H1 (cell line): ENCODE measurements around the gene SLC25A36. TPM values are rescaled to one million over a fixed set of nuclear protein-coding genes. Genes with fewer than 3 reads are reported as not detected.

Experiments used
- CREB1 ChIP-seq: IDR thresholded peaks from 2 replicates; pipeline ENCODE4 v1.6.1; 2012; ENCODE audit warnings: inconsistent platforms
- E2F6 ChIP-seq: IDR thresholded peaks from 2 replicates; pipeline ENCODE4 v1.6.1; 2012; ENCODE audit warnings: inconsistent platforms
- EGR1 ChIP-seq: IDR thresholded peaks from 2 replicates; pipeline ENCODE4 v1.6.1; 2011; ENCODE audit warnings: low read depth, low read length, borderline replicate concordance
- HDAC2 ChIP-seq, 2 experiments: fragments of 300-600 bp in 1 of 2; sonication (generic) in 1 of 2; IDR thresholded peaks; 2 replicates each; pipeline ENCODE4 v1.6.1; 2011 to 2012; ENCODE audit warnings: low read depth in 2 of 2, low read length in 2 of 2, mild to moderate bottlenecking in 2 of 2, moderate library complexity in 2 of 2, borderline replicate concordance in 1 of 2, inconsistent platforms in 1 of 2
- JUND ChIP-seq: IDR thresholded peaks from 2 replicates; pipeline ENCODE4 v1.6.1; 2011; ENCODE audit warnings: mild to moderate bottlenecking, improper control_type of control experiment, low read length
- KDM1A ChIP-seq: fragments of 200-600, 300-600 bp; sonication (generic); IDR thresholded peaks from 2 replicates; pipeline ENCODE4 v1.7.1; 2016; ENCODE audit warnings: mild to moderate bottlenecking, low read length, borderline replicate concordance
- KDM4A ChIP-seq: IDR thresholded peaks from one replicate; pipeline ENCODE4 v1.7.1; 2012; ENCODE audit warnings: low read depth, mild to moderate bottlenecking, moderate library complexity, low read length, inconsistent platforms; ENCODE audit not compliant: severe bottlenecking
- MAFK ChIP-seq: IDR thresholded peaks from 2 replicates; pipeline ENCODE4 v1.6.1; 2012; ENCODE audit warnings: low read depth, mild to moderate bottlenecking, improper control_type of control experiment, low read length
- NANOG ChIP-seq: IDR thresholded peaks from 2 replicates; pipeline ENCODE4 v1.6.1; 2011; ENCODE audit warnings: low read length, low read depth, mild to moderate bottlenecking, inconsistent platforms; ENCODE audit not compliant: insufficient read depth, poor library complexity, severe bottlenecking
- NRF1 ChIP-seq: IDR thresholded peaks from 2 replicates; pipeline ENCODE4 v1.6.1; 2011; ENCODE audit warnings: mild to moderate bottlenecking, low read depth, low read length, improper control_type of control experiment
- RAD21 ChIP-seq, 2 experiments: IDR thresholded peaks in 1 of 2; conservative IDR thresholded peaks in 1 of 2; 2 replicates each; pipeline ENCODE4 v1.6.1; 2011; ENCODE audit warnings: low read depth in 2 of 2, low read length in 2 of 2, improper control_type of control experiment in 1 of 2, inconsistent platforms in 1 of 2, mild to moderate bottlenecking in 1 of 2, moderate library complexity in 1 of 2
- RXRA ChIP-seq: IDR thresholded peaks from 2 replicates; pipeline ENCODE4 v1.6.1; 2011; ENCODE audit warnings: low read depth, mild to moderate bottlenecking, low read length, moderate library complexity; ENCODE audit not compliant: insufficient read depth
- SIN3A ChIP-seq, 2 experiments: IDR thresholded peaks in 1 of 2; conservative IDR thresholded peaks in 1 of 2; 2 replicates each; pipeline ENCODE4 v1.6.1; 2011 to 2012; ENCODE audit warnings: low read length in 2 of 2, improper control_type of control experiment in 1 of 2, low read depth in 1 of 2, mild to moderate bottlenecking in 1 of 2
- SP4 ChIP-seq: IDR thresholded peaks from 2 replicates; pipeline ENCODE4 v1.6.1; 2012; ENCODE audit warnings: low read length, inconsistent platforms
- SUZ12 ChIP-seq: fragments of 200-600 bp; sonication (generic); IDR thresholded peaks from 2 replicates; pipeline ENCODE4 v1.6.1; 2012; ENCODE audit warnings: mild to moderate bottlenecking, inconsistent platforms, low read length, moderate library complexity, mixed read lengths
- polyA plus RNA-seq, 7 experiments: library from polyadenylated mRNA; depleted of rRNA in 3 of 7; stranded (reverse) in 5 of 7; unstranded in 2 of 7; fragments of >200 nt in 5 of 7; fragments of 200-250 nt in 2 of 7; gene quantifications; 1 replicate in 5 of 7; 2 replicates in 1 of 7; 4 replicates in 1 of 7; pipeline versions ENCODE4 v1.2.1 to v1.2.3, GENCODE V29; 2011 to 2013; ENCODE audit warnings: missing spikeins in 2 of 7, mixed read lengths in 2 of 7
- total RNA-seq: library from RNA; stranded (reverse); fragmentation: NEBNext Ultra II Directional; extraction: Animal tissue kit (Norgen Biotek cat#: 25700); gene quantifications from 2 replicates; pipeline ENCODE4 v1.2.1, GENCODE V29; 2021
- TF ChIP-seq, protein P1 (sequence below): IDR thresholded peaks from 2 replicates; pipeline ENCODE4 v1.6.1; 2012; ENCODE audit warnings: low read length, inconsistent platforms

Gene SLC25A36
- total and polyA plus RNA-seq, 2 of the 8 experiments (the other 6 are each of a cell fraction or from before 2014, with no cell fraction given): 42.9 to 71.8 TPM

- TF ChIP-seq RXRA (no peak), RAD21 (IDR thresholded peaks at IDR 0.05 in 1 of 2, conservative IDR thresholded peaks at IDR 0.05 in 1 of 2; ENCODE audit: low read depth in 2 of 2, low read length in 2 of 2) (no peak), SP4 (no peak), JUND (no peak), KDM1A (no peak), E2F6 (no peak), KDM4A (peak; percentile 59), HDAC2 (IDR thresholded peaks at IDR 0.05; ENCODE audit: borderline replicate concordance in 1 of 2, low read depth in 2 of 2, low read length in 2 of 2) (no peak), CREB1 (peak; percentile 43; the same call in 1 of the 2 replicates), MAFK (no peak), EGR1 (0 out of 2 replicates have a peak, but pooled peaks have one; percentile 26), NRF1 (no peak), NANOG (no peak), SUZ12 (no peak), SIN3A (conservative IDR thresholded peaks at IDR 0.05 in 1 of 2, IDR thresholded peaks at IDR 0.05 in 1 of 2; ENCODE audit: low read depth in 1 of 2, low read length in 2 of 2) (no peak)
- TF ChIP-seq, protein P1, sequence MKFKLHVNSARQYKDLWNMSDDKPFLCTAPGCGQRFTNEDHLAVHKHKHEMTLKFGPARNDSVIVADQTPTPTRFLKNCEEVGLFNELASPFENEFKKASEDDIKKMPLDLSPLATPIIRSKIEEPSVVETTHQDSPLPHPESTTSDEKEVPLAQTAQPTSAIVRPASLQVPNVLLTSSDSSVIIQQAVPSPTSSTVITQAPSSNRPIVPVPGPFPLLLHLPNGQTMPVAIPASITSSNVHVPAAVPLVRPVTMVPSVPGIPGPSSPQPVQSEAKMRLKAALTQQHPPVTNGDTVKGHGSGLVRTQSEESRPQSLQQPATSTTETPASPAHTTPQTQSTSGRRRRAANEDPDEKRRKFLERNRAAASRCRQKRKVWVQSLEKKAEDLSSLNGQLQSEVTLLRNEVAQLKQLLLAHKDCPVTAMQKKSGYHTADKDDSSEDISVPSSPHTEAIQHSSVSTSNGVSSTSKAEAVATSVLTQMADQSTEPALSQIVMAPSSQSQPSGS: no peak
Measured at GRCh38 chr3:140931016-140931454, 10.6 kb upstream of the SLC25A36 start (continued).
